ENCODE data around the gene CFL2.

GRCh38 chr14:34691206-34691605, 23.2 kb downstream of the CFL2 start:
- TF ChIP-seq EZH2 (IDR thresholded peaks at IDR 0.05) (no peak), FOXP2 (optimal IDR thresholded peaks at IDR 0.05; ENCODE audit: control extremely low read depth, extremely low read length, insufficient read depth) (no peak), POLR2AphosphoS5 (IDR thresholded peaks at IDR 0.05; ENCODE audit: borderline replicate concordance, low read depth, low read length) (no peak)

Data from SK-N-MC (cell line).